Heart left ventricle (tissue), 16 donors: Measurements from ENCODE around the gene ZSWIM8. TPM values are rescaled to one million over a fixed set of nuclear protein-coding genes. Genes with fewer than 3 reads are reported as not detected.

ENCODE experiments used
- ATAC-seq, 4 donors: fragments of 200-7000 bp; cut with Tn5 transposase; one replicate each; pipeline ENCODE4 v1.9.1; 2020 to 2022; ENCODE audit warnings: moderate library complexity in 4 of 4, mild to moderate bottlenecking in 3 of 4, moderate number of reproducible peaks in 1 of 4
- DNase-seq, 5 donors: peaks; one replicate each; pipeline ENCODE4 v3.0.0-alpha.2; 2020
- H3K27ac ChIP-seq, 12 donors: fragments of 200-600 bp; sonication (generic) in 4 of 12; one replicate each; pipeline versions ENCODE4 v1.5.0 to v1.8.0; 2016 to 2022; ENCODE audit warnings: mild to moderate bottlenecking in 2 of 12
- H3K27me3 ChIP-seq, 9 donors: fragments of 200-600 bp; sonication (generic) in 2 of 9; one replicate each; pipeline versions ENCODE4 v1.5.1 to v1.8.0; 2016 to 2022; ENCODE audit warnings: mild to moderate bottlenecking in 3 of 9
- H3K36me3 ChIP-seq, 9 donors: fragments of 200-600 bp; sonication (generic) in 2 of 9; one replicate each; pipeline versions ENCODE4 v1.5.0 to v1.8.0; 2018 to 2022; ENCODE audit warnings: mild to moderate bottlenecking in 2 of 9
- H3K4me1 ChIP-seq, 12 donors: fragments of 200-600 bp; sonication (generic) in 4 of 12; one replicate each; pipeline versions ENCODE4 v1.5.0 to v1.8.0; 2016 to 2022; ENCODE audit warnings: mild to moderate bottlenecking in 3 of 12
- H3K4me3 ChIP-seq, 12 donors: fragments of 200-600 bp; sonication (generic) in 4 of 12; one replicate each; pipeline versions ENCODE4 v1.5.0 to v1.8.0; 2017 to 2022; ENCODE audit warnings: mild to moderate bottlenecking in 9 of 12, moderate library complexity in 4 of 12
- H3K9me3 ChIP-seq, 12 donors: fragments of 200-600 bp; sonication (generic) in 4 of 12; one replicate each; pipeline versions ENCODE4 v1.5.0 to v1.8.0; 2016 to 2022; ENCODE audit warnings: mild to moderate bottlenecking in 1 of 12
- CTCF ChIP-seq, 12 donors: fragments of 200-600 bp; sonication (generic) in 4 of 12; IDR thresholded peaks; one replicate each; pipeline versions ENCODE4 v1.5.0 to v1.8.0; 2018 to 2022; ENCODE audit warnings: antibody characterized with exemption in 12 of 12, mild to moderate bottlenecking in 5 of 12
- POLR2A ChIP-seq, 2 donors: fragments of 450-650 bp; IDR thresholded peaks; one replicate each; pipeline ENCODE4 v1.6.1; 2017; ENCODE audit warnings: antibody characterized with exemption in 2 of 2, mild to moderate bottlenecking in 2 of 2, moderate library complexity in 2 of 2
- WGBS, 4 donors: extraction: QIAGEN DNeasy Blood & Tissue Kit in 2 of 4; methylation state at CpG; one replicate each; pipeline versions ENCODE4 v1.1.5 to v1.1.7; 2013 to 2018; 5-methylcytosine and 5-hydroxymethylcytosine counted together
- intact Hi-C, 10 donors: fragments of 100-400 bp; cut with DNase I; formaldehyde crosslinking; loops; one replicate each; pipeline versions ENCODE4 v1.11.1 to v1.14.2; 2022
- polyA plus RNA-seq, 2 donors: library from polyadenylated mRNA; stranded (reverse); fragments of 200-250 nt; gene quantifications; one replicate each; pipeline ENCODE4 v1.2.3, GENCODE V29; 2013
- total RNA-seq, 9 donors: library from RNA; depleted of rRNA in 2 of 9; stranded (reverse); fragments of >200 nt in 2 of 9; fragmentation: NEBNext Ultra II Directional in 3 of 9; extraction: Animal tissue kit (Norgen Biotek cat#: 25700) in 3 of 9; gene quantifications; one replicate each; pipeline versions ENCODE4 v1.1.0 to v1.2.4, GENCODE V29; 2016 to 2023
- donor health status: ischemic (EF 13 %, LVEDD 7.1; RV severe dilation, severe dysfunction).
- donor health status: healthy with polysubstance abuse.
- donor health status: DM: no; HTN: yes; CAD: no.
- donor health status: DM: no; HTN: no; CAD: no.
- donor health status: ischemic (EF 25% LVEDD 6.9; RV normal size, moderate dysfunction).
- donor health status: ischemic (EF 25% LVEDD 5.7; RV mildly dilated, moderate dysfunction).
- donor health status: healthy.
- donor health status: DM: yes; HTN: yes; CAD: no.
- donor health status: ischemic (EF 35%, LVEDD 5.7; RV mildly dilated, moderate dysfunction).
- donor health status: nonischemic (EF 11% LVEDD 7.7; RV severe dilation, severe dysfunction).
- donor health status: DM: yes; HTN: yes; CAD: no.
- donor health status: PGD.
- donor health status: ischemic (EF 29% LVEDD 5.4; RV normal size, mild dysfunction).
- donor health status: nonischemic (EF 23%, LVEDD 6.1; RV moderate dilation, normal function).

Gene ZSWIM8
- total and polyA plus RNA-seq, 11 donors, result 37.6 to 69.7 (median 58.0) TPM

- no peak overlapping the region for H3K27ac ChIP-seq
- DNase-seq, result no peak
- no peaks in the 10 kb centered on the region for H3K9me3 ChIP-seq
- no peak for TF ChIP-seq POLR2A (IDR thresholded peaks at IDR 0.05)
- TF ChIP-seq CTCF (IDR thresholded peaks at IDR 0.05), result no peak
- H3K4me1 ChIP-seq, result peaks cover 1 to 40% (median 22%) of the 10 kb centered on the region in 12 donors
- H3K36me3 ChIP-seq, result peaks cover 0 to 97% (median 94%) of the 10 kb centered on the region in 9 donors
- no peak overlapping the region for H3K4me3 ChIP-seq
- ATAC-seq, result no peak
- WGBS, 4 donors, result 89 to 100% (median 96%) methylated on average over 1 of the region's 1 CpG
- no peaks in the 10 kb centered on the region for H3K27me3 ChIP-seq
- intact Hi-C loops, result no loop called here
Measured at GRCh38 chr10:73750819-73751218, 34.6 kb upstream of the ZSWIM8 start.

- 30 to 72% (median 34%) methylated on average over 1 of the region's 1 CpG for WGBS, 4 donors
- H3K4me1 ChIP-seq, result peaks cover 0 to 10% (median 0%) of the 10 kb centered on the region in 12 donors
- H3K4me3 ChIP-seq, result no peak overlapping the region
- no peak overlapping the region for H3K27ac ChIP-seq
- intact Hi-C loops, result no loop called here
- TF ChIP-seq CTCF (IDR thresholded peaks at IDR 0.05) (no peak), POLR2A (IDR thresholded peaks at IDR 0.05) (no peak)
- no peaks in the 10 kb centered on the region for H3K9me3 ChIP-seq
- ATAC-seq (no peak), DNase-seq (no peak)
- H3K36me3 ChIP-seq, result peaks cover 0 to 100% (median 84%) of the 10 kb centered on the region in 9 donors
- H3K27me3 ChIP-seq, result no peaks in the 10 kb centered on the region
Measured at GRCh38 chr10:73756183-73756582, 29.2 kb upstream of the ZSWIM8 start.

GRCh38 chr10:73758704-73759511, 26.5 kb upstream of the ZSWIM8 start:
- 90 to 96% (median 93%) methylated on average over 9 of the region's 9 CpGs for WGBS, 4 donors
- no peak for ATAC-seq
- no peak for DNase-seq
- peak overlapping the region in 1 of 12 donors; percentile 47 for H3K27ac ChIP-seq
- H3K27me3 ChIP-seq, result no peaks in the 10 kb centered on the region
- intact Hi-C loops, result no loop called here
- H3K36me3 ChIP-seq, result peaks cover 0 to 100% (median 84%) of the 10 kb centered on the region in 9 donors
- no peaks in the 10 kb centered on the region for H3K9me3 ChIP-seq
- H3K4me3 ChIP-seq, result no peak overlapping the region
- H3K4me1 ChIP-seq, result peaks cover 0 to 10% (median 0%) of the 10 kb centered on the region in 12 donors
- TF ChIP-seq CTCF (IDR thresholded peaks at IDR 0.05) (no peak), POLR2A (IDR thresholded peaks at IDR 0.05) (no peak)

GRCh38 chr10:73759512-73760115, 25.8 kb upstream of the ZSWIM8 start:
- intact Hi-C loops, result no loop called here
- WGBS, 4 donors, result 68 to 82% (median 76%) methylated on average over 5 of the region's 5 CpGs
- Histone ChIP-seq H3K36me3 (peaks cover 0 to 100% (median 84%) of the 10 kb centered on the region in 9 donors), H3K9me3 (no peaks in the 10 kb centered on the region), H3K4me1 (peaks cover 0 to 10% (median 0%) of the 10 kb centered on the region in 12 donors), H3K4me3 (no peak overlapping the region), H3K27ac (peak overlapping the region in 1 of 12 donors; percentile 47), H3K27me3 (no peaks in the 10 kb centered on the region)
- no peak for TF ChIP-seq POLR2A (IDR thresholded peaks at IDR 0.05)
- TF ChIP-seq CTCF (IDR thresholded peaks at IDR 0.05), result no peak
- DNase-seq, result no peak
- ATAC-seq, result peak in 1 of 4 donors; percentile 16
